GM23248 (cell line): ENCODE results near the gene TRIM14. TPM values are rescaled to one million over a fixed set of nuclear protein-coding genes. Genes with fewer than 3 reads are reported as not detected.

Source experiments
- DNase-seq: peaks from one replicate; pipeline ENCODE4 v3.0.0-alpha.2; 2015
- H2AFZ ChIP-seq: fragments of 200-600 bp; sonication (generic); 2 replicates; pipeline ENCODE4 v1.6.1; 2016; ENCODE audit warnings: antibody characterized with exemption
- H3F3A ChIP-seq: fragments of 200-600 bp; sonication (generic); 2 replicates; pipeline ENCODE4 v1.6.1; 2016; ENCODE audit warnings: mild to moderate bottlenecking, antibody characterized with exemption, mixed run types; ENCODE audit not compliant: insufficient read depth
- H3K27ac ChIP-seq: fragments of 200-600 bp; sonication (generic); 2 replicates; pipeline ENCODE4 v1.5.1; 2016; ENCODE audit warnings: mild to moderate bottlenecking
- H3K27me3 ChIP-seq: fragments of 200-600 bp; sonication (generic); replicated peaks from 2 replicates; pipeline ENCODE4 v1.6.1; 2016; ENCODE audit warnings: mild to moderate bottlenecking; ENCODE audit not compliant: insufficient read depth
- H3K36me3 ChIP-seq: fragments of 200-600 bp; sonication (generic); 2 replicates; pipeline ENCODE4 v1.6.1; 2016; ENCODE audit warnings: low read depth, mild to moderate bottlenecking
- H3K4me1 ChIP-seq: fragments of 200-600 bp; sonication (generic); 2 replicates; pipeline ENCODE4 v1.6.1; 2016; ENCODE audit warnings: mild to moderate bottlenecking; ENCODE audit not compliant: insufficient read depth
- H3K4me2 ChIP-seq: fragments of 200-600 bp; sonication (generic); one replicate; pipeline ENCODE4 v1.6.1; 2016; ENCODE audit warnings: mild to moderate bottlenecking; ENCODE audit not compliant: unreplicated experiment
- H3K4me3 ChIP-seq: fragments of 200-600 bp; sonication (generic); 2 replicates; pipeline ENCODE4 v1.5.1; 2016; ENCODE audit warnings: mild to moderate bottlenecking
- H3K79me2 ChIP-seq: fragments of 200-600 bp; sonication (generic); 2 replicates; pipeline ENCODE4 v1.6.1; 2016; ENCODE audit warnings: mild to moderate bottlenecking; ENCODE audit not compliant: insufficient read depth
- H3K9ac ChIP-seq: fragments of 200-600 bp; sonication (generic); 2 replicates; pipeline ENCODE4 v1.6.1; 2016; ENCODE audit warnings: mild to moderate bottlenecking
- H3K9me2 ChIP-seq: fragments of 200-600 bp; sonication (generic); 2 replicates; pipeline ENCODE4 v1.6.1; 2016; ENCODE audit warnings: mixed run types, mild to moderate bottlenecking, moderate library complexity; ENCODE audit not compliant: insufficient read depth
- H3K9me3 ChIP-seq: fragments of 200-600 bp; sonication (generic); one replicate; pipeline ENCODE4 v1.6.1; 2017; ENCODE audit warnings: low read depth
- H4K20me1 ChIP-seq: fragments of 200-600 bp; sonication (generic); 2 replicates; pipeline ENCODE4 v1.6.0; 2016; ENCODE audit not compliant: insufficient read depth
- EZH2 ChIP-seq: fragments of 200-600 bp; sonication (generic); IDR thresholded peaks from 2 replicates; pipeline ENCODE4 v1.6.1; 2018; ENCODE audit warnings: antibody characterized with exemption, mild to moderate bottlenecking; ENCODE audit not compliant: insufficient read depth, poor library complexity, severe bottlenecking
- EZH2phosphoT487 ChIP-seq: fragments of 200-600 bp; sonication (generic); IDR thresholded peaks from 2 replicates; pipeline ENCODE4 v1.6.1; 2018; ENCODE audit warnings: antibody characterized with exemption, moderate library complexity, mild to moderate bottlenecking, low read depth; ENCODE audit not compliant: insufficient read depth
- WGBS, 2 experiments: methylation state at CpG; one replicate each; pipeline ENCODE4 v1.1.6; 2015 to 2017; ENCODE audit warnings: low lambda C conversion rate in 2 of 2, low coverage in 1 of 2; ENCODE audit errors: missing lambda C conversion rate in 2 of 2; 5-methylcytosine and 5-hydroxymethylcytosine counted together
- in situ Hi-C: fragments of 300-500 bp; cut with MboI; formaldehyde crosslinking; loops from 2 replicates; pipeline ENCODE4 v1.15.0; 2020
- polyA plus RNA-seq: library from polyadenylated mRNA; unstranded; fragments of >200 nt; fragmentation: Nextera tagmentation; extraction: Ambion mirVana; gene quantifications from 2 replicates; pipeline ENCODE4 v1.2.1, GENCODE V29; 2016
- total RNA-seq: library from RNA; depleted of rRNA; stranded (reverse); fragments of >200 nt; shearing (Covaris generic); gene quantifications from 2 replicates; pipeline ENCODE4 v1.2.3, GENCODE V29; 2014

The TRIM14 gene
- total and polyA plus RNA-seq, 2 experiments from 2014 or later: 6.4 to 7.8 TPM

- no peaks in the 10 kb centered on the region for H3K27me3 ChIP-seq
- H4K20me1 ChIP-seq: no peaks in the 10 kb centered on the region
- peak overlapping the region; percentile 92 for H3K9ac ChIP-seq
- H3K27ac ChIP-seq: peak overlapping the region; percentile 93
- TF ChIP-seq EZH2phosphoT487 (no peak), EZH2 (no peak)
- H3K9me2 ChIP-seq: no peaks in the 10 kb centered on the region
- H3F3A ChIP-seq: peaks cover 5% of the 10 kb centered on the region
- H3K4me1 ChIP-seq: peaks cover 14% of the 10 kb centered on the region
- peak overlapping the region; percentile 50 for H2AFZ ChIP-seq
- H3K36me3 ChIP-seq: peaks cover 11% of the 10 kb centered on the region; the same call in 1 of the 2 replicates
- H3K9me3 ChIP-seq: no peaks in the 10 kb centered on the region
- in situ Hi-C loops: no loop called here
- peaks cover 51% of the 10 kb centered on the region for H3K79me2 ChIP-seq
- H3K4me3 ChIP-seq: peak overlapping the region; percentile 88
- peak overlapping the region; percentile 97 for H3K4me2 ChIP-seq
- WGBS, 2 experiments: 1 to 2% methylated on average over 14 of the region's 14 CpGs
- DNase-seq: peak; percentile 58
Measured at GRCh38 chr9:98057138-98057799, 61.8 kb downstream of the TRIM14 start.

GRCh38 chr9:98056269-98057137, 62.5 kb downstream of the TRIM14 start, which contains the start of gene NANS:
Gene NANS, plus strand, starts transcription at chr9:98056732. Its CDS starts 77 bp downstream, at chr9:98056809.
- Histone ChIP-seq H4K20me1 (no peaks in the 10 kb centered on the region), H3K79me2 (peaks cover 46% of the 10 kb centered on the region), H3K9me2 (no peaks in the 10 kb centered on the region), H3K4me2 (peak within 1 kb of the TSS; percentile 97), H3K9me3 (no peaks in the 10 kb centered on the region), H3K27me3 (no peaks in the 10 kb centered on the region), H3F3A (peaks cover 5% of the 10 kb centered on the region), H3K4me1 (peaks cover 14% of the 10 kb centered on the region), H2AFZ (peak within 1 kb of the TSS; percentile 79), H3K4me3 (peak within 1 kb of the TSS; percentile 88), H3K9ac (peak within 1 kb of the TSS; percentile 92), H3K27ac (peak within 1 kb of the TSS; percentile 93), H3K36me3 (0 out of 2 replicates have a peak, but pooled peaks cover 7% of the 10 kb centered on the region)
- in situ Hi-C loops: no loop called here
- no peak for TF ChIP-seq EZH2phosphoT487
- no peak for TF ChIP-seq EZH2
- DNase-seq: peak; percentile 98
- 1% methylated on average over 47 to 73 of the region's 80 CpGs for WGBS, 2 experiments

- in situ Hi-C loops: no loop called here
- Histone ChIP-seq H3K9me3 (no peaks in the 10 kb centered on the region), H4K20me1 (no peaks in the 10 kb centered on the region), H3K4me3 (no peak overlapping the region), H3K9ac (no peak overlapping the region), H3K36me3 (no peaks in the 10 kb centered on the region), H3F3A (peaks cover 5% of the 10 kb centered on the region), H3K27ac (no peak overlapping the region), H3K4me1 (peaks cover 14% of the 10 kb centered on the region), H3K9me2 (no peaks in the 10 kb centered on the region), H2AFZ (no peak overlapping the region), H3K27me3 (no peaks in the 10 kb centered on the region), H3K4me2 (no peak overlapping the region), H3K79me2 (peaks cover 26% of the 10 kb centered on the region)
- DNase-seq: no peak
- TF ChIP-seq EZH2: no peak
- TF ChIP-seq EZH2phosphoT487: no peak
- 90 to 95% methylated on average over 7 of the region's 7 CpGs for WGBS, 2 experiments
Measured at GRCh38 chr9:98054376-98054951, 64.6 kb downstream of the TRIM14 start.

GRCh38 chr9:98050351-98050750, 68.7 kb downstream of the TRIM14 start:
- WGBS, 2 experiments: 81 to 86% methylated on average over 4 of the region's 4 CpGs
- H3K9me2 ChIP-seq: no peaks in the 10 kb centered on the region
- H3K4me1 ChIP-seq: no peaks in the 10 kb centered on the region
- no peak overlapping the region for H2AFZ ChIP-seq
- no peak overlapping the region for H3K27ac ChIP-seq
- H3K79me2 ChIP-seq: no peaks in the 10 kb centered on the region
- H3K9me3 ChIP-seq: no peaks in the 10 kb centered on the region
- DNase-seq: no peak
- in situ Hi-C loops: no loop called here
- H3K4me2 ChIP-seq: no peak overlapping the region
- H3F3A ChIP-seq: no peaks in the 10 kb centered on the region
- H3K36me3 ChIP-seq: no peaks in the 10 kb centered on the region
- no peaks in the 10 kb centered on the region for H3K27me3 ChIP-seq
- no peak overlapping the region for H3K4me3 ChIP-seq
- no peak for TF ChIP-seq EZH2
- TF ChIP-seq EZH2phosphoT487: no peak
- H4K20me1 ChIP-seq: no peaks in the 10 kb centered on the region
- no peak overlapping the region for H3K9ac ChIP-seq
